H1 (cell line): ENCODE results near the gene HBS1L. TPM values are rescaled to one million over a fixed set of nuclear protein-coding genes. Genes with fewer than 3 reads are reported as not detected.

Experiments
- CTCF ChIA-PET: fragments of 300-600 bp; sonication (Branson Sonifier 250); formaldehyde crosslinking; loops from one replicate; lab custom pipeline; 2021; ENCODE audit not compliant: partially characterized antibody; lab: Charles Lee
- POLR2A ChIA-PET: fragments of 300-600 bp; sonication (Branson Sonifier 250); formaldehyde crosslinking; loops from one replicate; lab custom pipeline; 2021; ENCODE audit warnings: inconsistent platforms; ENCODE audit not compliant: partially characterized antibody; lab: Charles Lee
- DNase-seq, 2 experiments: peaks; one replicate each; pipeline versions ENCODE4 v3.0.0 to v3.0.0-alpha.2; 2010 to 2022; ENCODE audit warnings: low spot score in 2 of 2, low read depth in 1 of 2, mixed read lengths in 1 of 2
- FAIRE-seq: peaks from 2 replicates; lab custom pipeline; 2011; peaks lifted over from hg19 to GRCh38; lab: Jason Lieb, UNC
- H2AFZ ChIP-seq: 2 replicates; pipeline ENCODE4 v1.8.1; 2012; ENCODE audit warnings: low read length, inconsistent platforms
- H2AK5ac ChIP-seq: 2 replicates; pipeline ENCODE4 v1.6.1; 2013; ENCODE audit warnings: low read depth, low read length
- H2BK120ac ChIP-seq: replicated peaks from 2 replicates; pipeline ENCODE3; 2013; ENCODE audit warnings: low read depth, low read length, inconsistent platforms
- H2BK12ac ChIP-seq: 2 replicates; pipeline ENCODE4 v1.6.1; 2013; ENCODE audit warnings: low read depth, low read length
- H2BK15ac ChIP-seq: 2 replicates; pipeline ENCODE4 v1.6.1; 2013; ENCODE audit warnings: low read length
- H2BK20ac ChIP-seq: 2 replicates; pipeline ENCODE4 v1.6.1; 2013; ENCODE audit warnings: low read length
- H2BK5ac ChIP-seq: 2 replicates; pipeline ENCODE4 v1.6.1; 2013; ENCODE audit warnings: low read depth, low read length
- H3K14ac ChIP-seq: 2 replicates; pipeline ENCODE4 v1.6.1; 2013; ENCODE audit warnings: inconsistent platforms; ENCODE audit not compliant: insufficient read length
- H3K18ac ChIP-seq: 2 replicates; pipeline ENCODE4 v1.6.1; 2013; ENCODE audit warnings: low read length; ENCODE audit errors: extremely low read depth
- H3K23ac ChIP-seq: 2 replicates; pipeline ENCODE4 v1.6.1; 2013; ENCODE audit warnings: inconsistent platforms; ENCODE audit not compliant: insufficient read length
- H3K23me2 ChIP-seq: 2 replicates; pipeline ENCODE4 v1.6.1; 2013; ENCODE audit warnings: low read depth, low read length
- H3K27ac ChIP-seq: 2 replicates; pipeline ENCODE4 v1.6.1; 2011; ENCODE audit warnings: low read depth, low read length, inconsistent platforms
- H3K27me3 ChIP-seq, 4 experiments: replicated peaks in 1 of 4; 1 replicate in 1 of 4; 2 replicates in 3 of 4; pipeline versions ENCODE4 v1.6.1 to v1.8.1; 2011 to 2013; ENCODE audit warnings: low read length in 3 of 4, mild to moderate bottlenecking in 3 of 4, inconsistent platforms in 2 of 4, mixed read lengths in 2 of 4, moderate library complexity in 1 of 4; ENCODE audit not compliant: control insufficient read depth in 3 of 4, insufficient read depth in 3 of 4; ENCODE audit errors: extremely low read depth in 1 of 4
- H3K36me3 ChIP-seq, 4 experiments: 2 replicates each; pipeline versions ENCODE4 v1.6.1 to v1.8.1; 2011 to 2013; ENCODE audit warnings: mild to moderate bottlenecking in 4 of 4, low read length in 3 of 4, moderate library complexity in 2 of 4, control low read depth in 1 of 4, inconsistent platforms in 1 of 4; ENCODE audit not compliant: insufficient read depth in 4 of 4, control insufficient read depth in 2 of 4
- H3K4ac ChIP-seq: replicated peaks from 2 replicates; pipeline ENCODE3; 2013; ENCODE audit warnings: low read length, low read depth, mixed read lengths, inconsistent platforms; ENCODE audit not compliant: insufficient read length
- H3K4me1 ChIP-seq, 4 experiments: replicated peaks in 1 of 4; 1 replicate in 1 of 4; 2 replicates in 3 of 4; pipeline versions ENCODE4 v1.6.1 to v1.8.1; 2011 to 2013; ENCODE audit warnings: low read length in 3 of 4, inconsistent platforms in 2 of 4, mixed read lengths in 1 of 4; ENCODE audit not compliant: insufficient read depth in 4 of 4, control insufficient read depth in 3 of 4
- H3K4me2 ChIP-seq, 2 experiments: 2 replicates each; pipeline versions ENCODE4 v1.6.1 to v1.8.1; 2011 to 2013; ENCODE audit warnings: low read depth in 2 of 2, low read length in 2 of 2, control low read depth in 1 of 2, inconsistent platforms in 1 of 2, mild to moderate bottlenecking in 1 of 2; ENCODE audit not compliant: insufficient read depth in 1 of 2
- H3K4me3 ChIP-seq, 4 experiments: fragments of 200-600, 300-600 bp in 1 of 4; sonication (generic), shearing (Covaris generic), sonication (Bioruptor Twin) in 1 of 4; 2 replicates each; pipeline versions ENCODE4 v1.5.1 to v1.8.1; 2011 to 2016; ENCODE audit warnings: low read length in 4 of 4, low read depth in 3 of 4, control low read depth in 2 of 4, inconsistent platforms in 2 of 4, mild to moderate bottlenecking in 2 of 4, mixed read lengths in 1 of 4, moderate library complexity in 1 of 4; ENCODE audit not compliant: insufficient read depth in 2 of 4; ENCODE audit errors: extremely low read depth in 1 of 4
- H3K56ac ChIP-seq: replicated peaks from 2 replicates; pipeline ENCODE3; 2013; ENCODE audit warnings: low read depth, mild to moderate bottlenecking, mixed read lengths, low read length, inconsistent platforms; ENCODE audit not compliant: insufficient read length
- H3K79me1 ChIP-seq: 2 replicates; pipeline ENCODE4 v1.6.1; 2013; ENCODE audit warnings: low read depth, low read length, control low read depth
- H3K79me2 ChIP-seq, 2 experiments: 2 replicates each; pipeline versions ENCODE4 v1.6.1 to v1.8.1; 2012 to 2013; ENCODE audit warnings: low read length in 2 of 2, mild to moderate bottlenecking in 2 of 2, inconsistent platforms in 1 of 2; ENCODE audit not compliant: insufficient read depth in 2 of 2, control insufficient read depth in 1 of 2
- H3K9ac ChIP-seq, 4 experiments: replicated peaks in 1 of 4; 1 replicate in 1 of 4; 2 replicates in 3 of 4; pipeline versions ENCODE4 v1.6.1 to v1.8.1; 2011 to 2013; ENCODE audit warnings: low read depth in 3 of 4, low read length in 3 of 4, control low read depth in 2 of 4, mild to moderate bottlenecking in 2 of 4, moderate library complexity in 2 of 4, inconsistent platforms in 1 of 4; ENCODE audit errors: extremely low read depth in 1 of 4
- H3K9me3 ChIP-seq, 2 experiments: 2 replicates each; pipeline versions ENCODE4 v1.6.1 to v1.8.1; 2012 to 2013; ENCODE audit warnings: mild to moderate bottlenecking in 2 of 2, moderate library complexity in 2 of 2, control low read depth in 1 of 2, inconsistent platforms in 1 of 2, low read depth in 1 of 2, low read length in 1 of 2, mixed read lengths in 1 of 2; ENCODE audit not compliant: insufficient read depth in 2 of 2
- H4K20me1 ChIP-seq, 2 experiments: replicated peaks in 1 of 2; 2 replicates each; pipeline versions ENCODE3 to v1.8.1; 2011 to 2013; ENCODE audit warnings: inconsistent platforms in 2 of 2, low read length in 2 of 2, mild to moderate bottlenecking in 1 of 2; ENCODE audit not compliant: insufficient read depth in 2 of 2, control insufficient read depth in 1 of 2
- H4K5ac ChIP-seq: 2 replicates; pipeline ENCODE4 v1.6.1; 2013; ENCODE audit warnings: low read length, low read depth, mixed read lengths, inconsistent platforms; ENCODE audit not compliant: insufficient read length
- H4K8ac ChIP-seq: 2 replicates; pipeline ENCODE4 v1.8.0; 2013; ENCODE audit warnings: mild to moderate bottlenecking, moderate library complexity, low read length, inconsistent platforms; ENCODE audit not compliant: insufficient read depth; ENCODE audit errors: extremely low read depth
- H4K91ac ChIP-seq: replicated peaks from 2 replicates; pipeline ENCODE3; 2013; ENCODE audit warnings: low read length, mixed read lengths, inconsistent platforms; ENCODE audit not compliant: insufficient read length
- CTCF ChIP-seq, 3 experiments: IDR thresholded peaks; 1 replicate in 2 of 3; 2 replicates in 1 of 3; pipeline versions ENCODE4 v1.5.1 to v1.6.1; 2011; ENCODE audit warnings: low read length in 3 of 3, mild to moderate bottlenecking in 3 of 3, inconsistent platforms in 2 of 3, low read depth in 1 of 3, moderate library complexity in 1 of 3; ENCODE audit not compliant: insufficient read depth in 1 of 3; ENCODE audit errors: control extremely low read depth in 1 of 3
- WGBS, 2 experiments: shearing (Covaris generic) in 1 of 2; methylation state at CpG; one replicate each; pipeline versions ENCODE4 v1.1.6 to v1.1.7; 2013 to 2015; ENCODE audit warnings: low lambda C conversion rate in 2 of 2, mixed read lengths in 2 of 2, inconsistent platforms in 1 of 2, low coverage in 1 of 2, missing lambda C conversion rate in 1 of 2; ENCODE audit not compliant: insufficient replicate concordance in 2 of 2, insufficient coverage in 1 of 2, insufficient read length in 1 of 2; ENCODE audit errors: extremely low coverage in 1 of 2, missing lambda C conversion rate in 1 of 2; 5-methylcytosine and 5-hydroxymethylcytosine counted together
- polyA plus RNA-seq, 7 experiments: library from polyadenylated mRNA; depleted of rRNA in 3 of 7; stranded (reverse) in 5 of 7; unstranded in 2 of 7; fragments of >200 nt in 5 of 7; fragments of 200-250 nt in 2 of 7; gene quantifications; 1 replicate in 5 of 7; 2 replicates in 1 of 7; 4 replicates in 1 of 7; pipeline versions ENCODE4 v1.2.1 to v1.2.3, GENCODE V29; 2011 to 2013; ENCODE audit warnings: missing spikeins in 2 of 7, mixed read lengths in 2 of 7
- total RNA-seq: library from RNA; stranded (reverse); fragmentation: NEBNext Ultra II Directional; extraction: Animal tissue kit (Norgen Biotek cat#: 25700); gene quantifications from 2 replicates; pipeline ENCODE4 v1.2.1, GENCODE V29; 2021

The HBS1L gene
- total and polyA plus RNA-seq, 2 of the 8 experiments (the other 6 are each of a cell fraction or from before 2014, with no cell fraction given), result 28.1 to 97.1 TPM

GRCh38 chr6:135087403-135087802 lies 32.8 kb upstream of the HBS1L start:
- H4K5ac ChIP-seq, result no peak overlapping the region
- FAIRE-seq, result no peak
- TF ChIP-seq CTCF (IDR thresholded peaks at IDR 0.05; ENCODE audit: control extremely low read depth in 1 of 3, insufficient read depth in 1 of 3, low read depth in 1 of 3, low read length in 3 of 3), result peak; percentile 21 to 46 (median 23); a peak in 3 of 4 replicates

More at GRCh38 chr6:135087403-135087802, 32.8 kb upstream of the HBS1L start:
- Histone ChIP-seq H3K36me3 (no peaks in the 10 kb centered on the region), H3K9ac (no peak overlapping the region), H2BK5ac (no peak overlapping the region), H3K18ac (no peak overlapping the region), H3K23me2 (no peaks in the 10 kb centered on the region), H2BK15ac (no peak overlapping the region), H3K4ac (no peak overlapping the region), H3K14ac (no peak overlapping the region), H3K4me1 (no peaks in the 10 kb centered on the region; a peak in 2 of 7 replicates), H3K9me3 (no peaks in the 10 kb centered on the region), H3K79me1 (no peaks in the 10 kb centered on the region), H3K27ac (no peak overlapping the region), H2AFZ (no peak overlapping the region), H4K91ac (no peak overlapping the region), H2BK120ac (no peak overlapping the region), H3K23ac (no peak overlapping the region), H3K4me3 (no peak overlapping the region), H2BK12ac (no peak overlapping the region), H3K27me3 (no peaks in the 10 kb centered on the region; a peak in 1 of 7 replicates), H3K79me2 (no peaks in the 10 kb centered on the region), H4K20me1 (no peaks in the 10 kb centered on the region), H4K8ac (no peak overlapping the region), H2BK20ac (no peak overlapping the region), H3K4me2 (no peak overlapping the region), H3K56ac (no peak overlapping the region), H2AK5ac (no peak overlapping the region)
- WGBS, 2 experiments, result 79% methylated on average over 3 of the region's 3 CpGs; no CpG with 5 or more reads in 1 of the 2 experiments
- POLR2A ChIA-PET, result interaction anchor here (1.3 kb wide), 1 partner anchor 33 kb away, joined by 4 read pairs; the partner anchor contains the start of gene HBS1L
- no peak for DNase-seq
- CTCF ChIA-PET, result interaction anchor here (1.0 to 3.1 kb wide), 16 partner anchors 9 to 359 kb away, joined by 3 to 12 read pairs (median 4); partner anchors contain the start of gene HBS1L
